Prostate gland (tissue), 2 donors: Measurements from ENCODE around the gene IFITM1. TPM values are rescaled to one million over a fixed set of nuclear protein-coding genes. Genes with fewer than 3 reads are reported as not detected.

Experiments used
- DNase-seq: peaks from one replicate; pipeline ENCODE4 v3.0.0-alpha.2; 2019; ENCODE audit warnings: low spot score
- H3K27ac ChIP-seq, 2 donors: fragments of 200-600 bp; sonication (generic); 2 replicates each; pipeline ENCODE4 v1.5.1; 2017 to 2019
- H3K27me3 ChIP-seq: fragments of 200-600 bp; sonication (generic); replicated peaks from 2 replicates; pipeline ENCODE4 v1.5.1; 2019; ENCODE audit not compliant: insufficient read depth
- H3K36me3 ChIP-seq, 2 donors: fragments of 200-600 bp; sonication (generic); 1 replicate in 1 of 2; 2 replicates in 1 of 2; pipeline versions ENCODE4 v1.5.1 to v1.8.1; 2017 to 2019
- H3K4me1 ChIP-seq: fragments of 200-600 bp; sonication (generic); replicated peaks from 2 replicates; pipeline ENCODE4 v1.5.1; 2019
- H3K4me3 ChIP-seq, 2 donors: fragments of 200-600 bp; sonication (generic); 2 replicates each; pipeline ENCODE4 v1.5.1; 2017 to 2019
- H3K9me3 ChIP-seq: fragments of 200-600 bp; sonication (generic); 2 replicates; pipeline ENCODE4 v1.5.1; 2017
- POLR2A ChIP-seq: fragments of 450-650 bp; IDR thresholded peaks from one replicate; pipeline ENCODE4 v1.6.1; 2016; ENCODE audit warnings: antibody characterized with exemption, mild to moderate bottlenecking
- POLR2AphosphoS5 ChIP-seq: sonication (generic); formaldehyde crosslinking; IDR thresholded peaks from one replicate; pipeline ENCODE4 v1.6.1; 2017; ENCODE audit warnings: antibody characterized with exemption
- WGBS: methylation state at CpG from one replicate; pipeline ENCODE4 v1.1.5; 2018; 5-methylcytosine and 5-hydroxymethylcytosine counted together
- intact Hi-C: fragments of 100-400 bp; cut with DNase I; formaldehyde crosslinking; loops from one replicate; pipeline ENCODE4 v1.14.2; 2022
- total RNA-seq, 2 donors: library from RNA; depleted of rRNA; stranded (reverse); fragments of >200 nt; gene quantifications; one replicate each; pipeline ENCODE4 v1.1.0, GENCODE V29; 2016
- TF ChIP-seq, protein P1 (sequence below), 4 experiments: fragments of 200-600 bp in 2 of 4; fragments of 450-650 bp in 2 of 4; sonication (generic) in 2 of 4; IDR thresholded peaks; 1 replicate in 3 of 4; 2 replicates in 1 of 4; pipeline ENCODE4 v1.5.1; 2016 to 2019; ENCODE audit warnings: antibody characterized with exemption in 4 of 4, mild to moderate bottlenecking in 2 of 4, moderate library complexity in 2 of 4

IFITM1 gene
- total RNA-seq, 2 donors from 2014 or later: 73.9 to 182 TPM

GRCh38 chr11:287821-288477 lies 25.9 kb upstream of the IFITM1 start:
- Histone ChIP-seq H3K36me3 (no peaks in the 10 kb centered on the region), H3K27me3 (peaks cover 1% of the 10 kb centered on the region), H3K9me3 (no peaks in the 10 kb centered on the region), H3K4me1 (no peaks in the 10 kb centered on the region), H3K4me3 (peak overlapping the region; percentile 63 to 64), H3K27ac (peak overlapping the region; percentile 60 to 62)
- WGBS: 25% methylated on average over 41 of the region's 41 CpGs
- intact Hi-C loops: no loop called here
- no peak for DNase-seq
- TF ChIP-seq, protein P1, sequence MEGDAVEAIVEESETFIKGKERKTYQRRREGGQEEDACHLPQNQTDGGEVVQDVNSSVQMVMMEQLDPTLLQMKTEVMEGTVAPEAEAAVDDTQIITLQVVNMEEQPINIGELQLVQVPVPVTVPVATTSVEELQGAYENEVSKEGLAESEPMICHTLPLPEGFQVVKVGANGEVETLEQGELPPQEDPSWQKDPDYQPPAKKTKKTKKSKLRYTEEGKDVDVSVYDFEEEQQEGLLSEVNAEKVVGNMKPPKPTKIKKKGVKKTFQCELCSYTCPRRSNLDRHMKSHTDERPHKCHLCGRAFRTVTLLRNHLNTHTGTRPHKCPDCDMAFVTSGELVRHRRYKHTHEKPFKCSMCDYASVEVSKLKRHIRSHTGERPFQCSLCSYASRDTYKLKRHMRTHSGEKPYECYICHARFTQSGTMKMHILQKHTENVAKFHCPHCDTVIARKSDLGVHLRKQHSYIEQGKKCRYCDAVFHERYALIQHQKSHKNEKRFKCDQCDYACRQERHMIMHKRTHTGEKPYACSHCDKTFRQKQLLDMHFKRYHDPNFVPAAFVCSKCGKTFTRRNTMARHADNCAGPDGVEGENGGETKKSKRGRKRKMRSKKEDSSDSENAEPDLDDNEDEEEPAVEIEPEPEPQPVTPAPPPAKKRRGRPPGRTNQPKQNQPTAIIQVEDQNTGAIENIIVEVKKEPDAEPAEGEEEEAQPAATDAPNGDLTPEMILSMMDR (IDR thresholded peaks at IDR 0.05): no peak
- TF ChIP-seq POLR2A: no peak
- no peak for TF ChIP-seq POLR2AphosphoS5

DNA sequence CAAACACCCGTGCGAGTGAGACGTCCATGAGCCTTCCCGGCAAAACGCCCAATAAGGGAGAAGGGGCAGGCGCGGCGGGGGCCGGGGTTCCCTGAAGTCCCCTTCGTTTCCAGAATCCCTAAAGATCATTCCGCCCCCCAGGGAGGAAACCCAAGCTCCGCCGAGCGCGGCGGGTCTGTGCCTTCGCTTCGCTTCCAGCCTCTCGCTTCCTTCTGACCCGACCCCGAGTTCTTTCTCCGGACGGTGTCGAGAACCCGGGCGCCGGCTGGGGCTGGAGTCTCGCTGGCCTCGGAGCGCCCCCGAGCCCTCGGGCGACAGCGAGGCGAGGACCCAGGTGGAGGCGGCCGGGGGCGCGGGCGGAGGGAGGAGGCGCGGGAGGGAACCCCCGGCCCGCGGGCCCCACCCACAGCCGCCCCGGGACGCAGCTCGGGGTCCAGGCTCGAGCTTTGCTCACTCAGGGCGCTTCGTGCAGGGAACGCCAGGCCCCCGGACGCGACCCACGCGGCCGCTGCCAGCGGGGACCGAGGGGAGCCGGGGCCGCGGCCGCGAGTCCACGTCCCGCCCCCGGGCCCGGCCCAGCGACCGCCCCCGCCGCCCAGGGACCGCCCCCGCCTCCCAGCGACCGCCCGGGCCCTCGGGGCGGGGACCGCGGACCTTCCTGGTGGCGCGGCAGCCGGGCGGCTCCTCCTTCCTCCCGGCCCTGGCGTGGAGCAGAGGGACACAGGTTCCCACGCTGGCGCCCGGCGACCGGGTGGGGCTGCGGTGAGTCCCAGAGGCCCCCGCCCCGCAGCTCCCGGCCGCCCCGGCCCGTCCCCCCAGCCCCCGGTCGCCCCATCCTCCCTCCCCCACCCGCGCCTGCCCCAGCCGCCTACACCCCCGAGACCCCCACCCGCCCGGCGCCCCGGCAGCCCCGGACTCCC lies 25.1 kb upstream of the IFITM1 start, which contains the start of gene PGGHG:
Gene PGGHG, plus strand, starts transcription at position 649 of the 920 bp plus-strand sequence. CDS start 691 bp downstream, outside the sequence.
- intact Hi-C loops: no loop called here
- DNase-seq: peak; percentile 55

DNA sequence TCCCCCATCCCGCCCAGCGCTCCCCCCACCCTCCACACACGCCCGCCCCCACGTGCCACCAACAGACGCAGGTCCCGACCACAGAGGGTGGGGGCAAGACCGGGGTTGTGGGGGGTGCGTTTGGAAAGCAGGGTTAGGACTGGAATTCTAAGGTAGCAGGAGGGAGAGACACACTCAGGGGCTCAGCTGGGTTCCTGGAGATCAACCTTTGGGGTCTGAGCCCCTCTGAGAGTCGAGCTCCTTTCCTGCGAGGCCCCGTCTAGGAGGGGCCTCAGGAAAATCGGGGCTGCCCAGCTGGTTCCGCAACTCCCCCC lies 24.5 kb upstream of the IFITM1 start:
- no peak for DNase-seq
- Histone ChIP-seq H3K27me3 (no peaks in the 10 kb centered on the region), H3K4me1 (no peaks in the 10 kb centered on the region), H3K9me3 (no peaks in the 10 kb centered on the region), H3K36me3 (no peaks in the 10 kb centered on the region), H3K4me3 (peak overlapping the region; percentile 63 to 64), H3K27ac (peak overlapping the region; percentile 42 to 62)
- WGBS: 16% methylated on average over 12 of the region's 14 CpGs
- TF ChIP-seq POLR2AphosphoS5: no peak
- TF ChIP-seq, protein P1 (IDR thresholded peaks at IDR 0.05): no peak
- no peak for TF ChIP-seq POLR2A
- intact Hi-C loops: no loop called here

More for the DNA sequence above, 25.1 kb upstream of the IFITM1 start, which contains the start of gene PGGHG:
- Histone ChIP-seq H3K9me3 (no peaks in the 10 kb centered on the region), H3K27me3 (no peaks in the 10 kb centered on the region), H3K4me3 (peak within 1 kb of the TSS; percentile 63 to 64), H3K36me3 (no peaks in the 10 kb centered on the region), H3K27ac (peak within 1 kb of the TSS; percentile 60 to 62), H3K4me1 (no peaks in the 10 kb centered on the region)
- TF ChIP-seq POLR2A (no peak), POLR2AphosphoS5 (no peak)
- TF ChIP-seq, protein P1 (IDR thresholded peaks at IDR 0.05): no peak
- under 1% methylated on average over 20 of the region's 112 CpGs for WGBS

DNA sequence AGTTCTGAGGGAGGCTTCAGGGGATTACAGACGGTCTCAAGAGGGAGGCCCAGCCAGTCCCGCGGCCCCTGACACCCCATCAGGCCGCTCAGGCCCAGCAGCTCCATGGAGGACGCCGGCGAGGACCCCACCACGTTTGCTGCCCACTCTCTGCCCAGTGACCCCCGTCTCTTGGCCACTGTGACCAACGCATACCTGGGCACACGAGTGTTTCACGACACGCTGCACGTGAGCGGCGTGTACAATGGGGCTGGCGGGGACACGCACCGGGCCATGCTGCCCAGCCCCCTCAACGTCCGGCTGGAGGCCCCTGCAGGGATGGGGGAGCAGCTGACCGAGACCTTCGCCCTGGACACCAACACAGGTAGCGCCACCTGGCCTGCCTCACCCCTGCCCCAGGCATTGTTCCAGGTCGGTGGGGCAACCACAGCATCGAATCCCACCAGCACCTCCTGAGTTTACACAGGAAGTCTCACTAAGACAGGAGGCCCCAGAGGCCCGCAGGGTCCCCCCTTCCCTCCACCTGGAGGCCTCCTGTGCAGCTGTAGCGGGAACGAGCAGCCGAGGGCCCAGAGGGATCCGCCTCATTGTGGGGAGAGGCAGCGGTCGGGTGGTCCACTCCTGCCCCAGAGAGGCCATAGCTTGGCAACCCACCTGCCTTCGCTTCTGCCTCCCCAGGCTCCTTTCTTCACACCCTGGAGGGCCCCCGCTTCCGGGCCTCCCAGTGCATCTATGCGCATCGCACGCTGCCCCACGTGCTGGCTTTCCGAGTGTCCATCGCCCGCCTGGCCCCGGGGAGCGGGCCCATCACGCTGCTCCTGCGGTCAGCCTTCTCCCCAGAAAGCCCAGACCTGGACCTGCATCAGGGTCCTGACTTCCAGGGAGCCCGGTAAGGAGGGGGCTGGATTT lies 23.9 kb upstream of the IFITM1 start:
- Histone ChIP-seq H3K36me3 (no peaks in the 10 kb centered on the region), H3K27me3 (no peaks in the 10 kb centered on the region), H3K4me1 (no peaks in the 10 kb centered on the region), H3K9me3 (no peaks in the 10 kb centered on the region), H3K27ac (peak overlapping the region in 1 of 2 donors; percentile 62), H3K4me3 (peak overlapping the region in 1 of 2 donors; percentile 63)
- no peak for DNase-seq
- intact Hi-C loops: no loop called here
- TF ChIP-seq, protein P1 (IDR thresholded peaks at IDR 0.05): no peak
- TF ChIP-seq POLR2A (no peak), POLR2AphosphoS5 (no peak)
- WGBS: 84% methylated on average over 48 of the region's 48 CpGs
